HG02981 (cell line): ENCODE results near the gene GNAI3.

Experiments
- ATAC-seq: cut with Tn5 transposase; IDR thresholded peaks from one replicate; pipeline ENCODE4 v1.9.1; 2021; ENCODE audit warnings: mild to moderate bottlenecking, moderate library complexity; ENCODE audit not compliant: unreplicated experiment

Gene GNAI3

DNA sequence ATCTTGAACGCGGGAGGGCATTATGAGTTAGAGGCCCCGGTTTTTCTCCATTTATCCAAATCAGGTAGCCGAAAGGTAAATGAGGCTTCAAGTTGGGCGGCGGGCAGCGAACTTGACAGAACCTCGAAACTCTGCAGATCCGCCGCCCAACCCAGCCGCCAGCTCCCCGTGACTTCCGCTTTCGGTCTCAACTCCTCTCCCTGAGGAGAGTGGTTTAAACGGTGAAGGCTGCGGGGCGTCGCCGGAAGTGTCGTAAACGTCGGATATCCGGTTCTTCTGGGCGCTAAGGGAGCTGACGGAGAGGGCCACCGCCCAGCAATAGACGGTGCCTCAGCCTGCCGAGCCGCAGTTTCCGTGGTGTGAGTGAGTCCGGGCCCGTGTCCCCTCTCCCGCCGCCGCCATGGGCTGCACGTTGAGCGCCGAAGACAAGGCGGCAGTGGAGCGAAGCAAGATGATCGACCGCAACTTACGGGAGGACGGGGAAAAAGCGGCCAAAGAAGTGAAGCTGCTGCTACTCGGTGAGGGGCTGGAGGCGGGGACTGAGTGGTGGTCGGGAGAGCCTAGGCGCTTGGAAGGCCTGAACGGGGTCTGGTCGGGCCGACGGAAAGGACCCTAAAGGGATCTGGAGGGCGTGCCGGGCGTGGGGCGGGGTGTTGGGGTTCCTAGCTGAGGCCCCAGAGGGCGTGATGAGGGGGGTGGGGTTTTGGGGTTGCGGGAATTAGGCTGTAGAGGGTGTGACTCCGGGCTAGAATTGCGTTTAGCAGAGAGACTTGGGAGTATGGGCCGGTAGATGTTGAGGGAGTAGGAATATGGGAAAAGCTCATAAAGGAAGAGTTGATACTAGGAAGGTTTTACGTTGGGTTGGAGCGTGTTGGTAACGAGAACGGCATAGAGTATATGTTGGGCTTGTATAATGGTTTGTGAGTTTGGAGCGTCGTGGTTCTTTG lies at the start of gene GNAI3:
TSS of gene GNAI3 (plus strand) at position 295 of the 947 bp plus-strand sequence. CDS start at position 401, 106 bp downstream.
- ATAC-seq: peak; percentile 91

DNA sequence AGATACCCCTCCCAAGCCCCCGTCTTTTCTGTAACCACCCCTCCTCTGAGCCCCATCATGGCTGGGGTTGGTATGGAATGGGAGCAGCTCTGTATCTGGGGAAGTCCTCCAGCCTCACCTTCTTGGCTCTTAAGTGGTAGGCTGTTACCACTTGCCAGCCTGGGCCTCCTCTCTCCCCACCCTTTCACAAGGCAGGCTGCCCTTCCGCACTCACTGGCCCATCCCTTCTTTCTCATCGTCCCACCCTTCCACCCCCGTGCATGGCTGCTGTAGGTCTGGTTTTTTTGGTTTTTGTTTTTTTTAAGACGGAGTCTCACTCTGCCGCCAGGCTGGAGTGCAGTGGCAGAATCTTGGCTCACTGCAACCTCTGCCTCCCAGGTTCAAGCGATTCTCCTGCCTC lies 49.3 kb upstream of the GNAI3 start:
- ATAC-seq: no peak

DNA sequence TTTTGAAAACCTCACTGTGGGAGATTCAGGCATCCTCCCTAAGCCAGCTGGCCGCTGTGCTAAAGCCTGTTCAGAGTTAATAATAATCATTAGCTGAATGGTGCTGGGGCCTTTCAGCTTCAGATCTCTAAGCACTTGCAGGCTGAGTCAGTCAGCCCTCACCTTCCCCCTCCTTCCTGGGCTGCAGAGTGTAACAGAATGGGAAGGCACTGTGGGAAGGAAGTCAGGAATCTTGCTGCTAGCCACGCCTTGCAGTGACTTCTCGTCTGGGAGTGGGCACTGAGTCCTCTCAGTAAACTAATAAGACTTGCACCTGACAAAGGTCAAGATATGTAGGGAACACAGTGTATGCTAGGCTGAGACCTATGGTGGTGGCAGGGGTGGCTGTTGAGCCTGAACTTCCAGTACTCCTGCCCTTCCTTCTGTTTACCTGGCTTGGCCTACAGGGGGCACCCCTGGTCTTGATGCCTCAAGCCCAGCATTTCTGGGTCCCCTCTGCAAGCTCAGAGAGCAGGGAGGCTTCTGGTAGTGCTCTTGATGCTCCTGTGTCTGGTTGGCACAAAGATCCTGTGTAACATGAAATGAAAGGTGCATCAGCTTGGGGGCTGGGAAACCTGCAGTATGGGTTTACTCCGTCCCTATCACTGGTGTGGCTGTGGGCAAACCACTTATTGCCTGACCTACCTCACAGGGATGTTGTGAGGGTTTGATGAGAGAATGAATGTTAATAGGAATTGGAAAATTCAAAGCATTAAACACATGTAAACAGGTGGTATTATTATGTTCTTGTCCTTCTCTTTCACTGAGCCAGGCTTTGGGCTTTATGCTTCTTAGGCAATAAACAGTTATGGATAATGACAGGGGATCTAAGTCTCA lies 48.5 kb upstream of the GNAI3 start:
- ATAC-seq: no peak

DNA sequence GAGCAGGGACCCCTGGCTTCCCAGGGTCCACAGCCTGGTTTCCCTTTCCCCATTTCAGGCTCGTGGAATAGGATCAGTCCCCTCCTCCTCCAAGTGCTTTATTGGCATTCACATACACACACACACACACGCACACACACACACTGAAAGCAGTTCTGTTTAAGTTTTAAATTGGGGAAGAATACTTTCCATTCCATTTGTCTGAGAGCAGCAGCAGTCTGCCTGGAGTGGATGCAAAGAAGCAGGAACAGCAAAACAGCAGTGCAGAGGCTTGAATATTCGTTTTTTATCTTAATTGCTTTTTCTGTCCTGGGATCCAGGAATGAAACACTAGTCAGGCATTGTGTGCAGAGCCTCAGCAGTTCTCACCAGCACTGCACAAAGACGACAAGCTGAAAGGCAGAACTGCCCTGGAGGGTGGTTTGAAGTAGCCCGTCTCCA lies 47.5 kb upstream of the GNAI3 start:
- no peak for ATAC-seq

GRCh38 chr1:109501644-109502363 lies 46.6 kb upstream of the GNAI3 start:
- no peak for ATAC-seq

- no peak for ATAC-seq
Measured at GRCh38 chr1:109502364-109502851, 46.0 kb upstream of the GNAI3 start.

DNA sequence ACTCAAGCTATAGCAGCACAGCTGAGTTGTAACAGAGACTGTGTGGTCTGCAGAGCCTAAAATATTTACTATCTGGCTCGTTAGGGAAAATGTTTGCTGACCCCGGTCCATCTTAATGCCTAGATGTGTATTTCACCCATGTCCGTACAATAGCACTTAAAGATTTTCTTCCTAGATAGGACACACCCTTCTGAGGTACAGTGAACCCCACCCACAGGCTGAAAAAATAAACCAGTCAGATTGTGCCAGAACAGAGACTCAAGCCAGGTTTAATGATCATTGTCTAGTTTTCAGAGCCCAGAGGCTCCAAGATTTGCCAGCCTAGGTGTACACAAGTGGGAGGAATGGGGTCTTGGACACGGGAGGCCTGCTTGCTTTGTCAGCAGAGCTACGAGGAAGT lies 44.5 kb upstream of the GNAI3 start:
- ATAC-seq: no peak

- ATAC-seq: no peak
Measured at GRCh38 chr1:109504974-109505373, 43.4 kb upstream of the GNAI3 start.

DNA sequence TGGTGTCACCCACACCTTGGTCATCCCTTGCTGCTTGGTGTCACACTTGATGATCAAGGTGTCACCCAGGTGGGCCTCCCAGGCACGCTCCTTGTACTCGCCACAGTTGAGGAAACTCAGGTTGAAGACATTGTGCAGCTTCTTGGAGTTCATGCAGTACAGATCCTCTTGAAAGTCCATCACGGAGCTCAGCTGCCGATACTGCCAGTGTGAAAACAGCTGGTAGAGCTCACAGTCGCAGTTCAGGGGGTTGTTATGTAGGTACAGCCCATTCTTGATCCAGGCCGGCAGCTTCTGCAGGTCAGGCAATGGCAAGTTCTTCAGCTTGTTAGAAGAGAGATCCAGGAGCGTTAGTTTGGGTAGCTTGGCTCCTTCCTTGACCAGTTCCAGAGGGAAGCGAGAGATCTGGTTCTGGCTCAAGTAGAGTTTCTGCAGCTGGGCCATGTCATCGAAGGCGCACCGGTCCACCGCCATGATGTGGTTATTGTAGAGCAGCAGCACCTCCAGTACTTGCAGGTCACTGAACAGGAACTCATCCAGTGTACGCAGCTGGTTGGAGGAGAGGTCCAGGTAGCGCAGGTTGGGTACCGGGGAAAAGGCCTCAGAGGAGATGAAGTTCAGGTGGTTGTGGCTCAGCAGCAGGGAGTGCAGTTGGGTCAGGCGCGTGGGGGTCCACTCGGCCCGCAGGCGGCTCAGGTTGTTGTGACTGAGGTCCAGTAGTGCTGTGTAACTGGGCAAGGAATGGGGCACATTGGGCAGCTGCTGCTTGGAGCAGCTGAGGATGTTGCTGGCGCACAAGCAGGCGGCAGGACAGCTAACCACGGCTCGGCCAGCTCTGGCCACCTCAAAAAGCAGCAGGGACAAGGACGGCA lies 40.2 kb upstream of the GNAI3 start:
- ATAC-seq: no peak

DNA sequence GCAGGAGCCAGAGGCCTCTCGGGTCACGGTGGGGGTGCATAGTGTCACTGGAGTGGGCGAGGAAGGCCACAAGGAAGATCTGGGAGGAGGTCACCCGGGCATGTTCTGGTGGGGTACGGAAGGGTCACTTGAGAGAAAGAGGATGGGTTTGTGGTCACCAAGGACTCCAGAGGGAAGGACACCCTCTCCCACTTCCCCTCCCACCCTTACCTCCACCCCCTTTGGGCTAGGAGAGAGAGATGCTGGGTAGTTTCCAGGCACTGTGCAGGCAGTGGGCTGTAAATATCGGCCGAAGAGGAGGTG lies 39.6 kb upstream of the GNAI3 start:
- no peak for ATAC-seq

GRCh38 chr1:109509176-109510134 lies 39.0 kb upstream of the GNAI3 start, which contains the start of gene AMIGO1:
Gene AMIGO1, minus strand, starts transcription at chr1:109509727. Its CDS starts 815 bp downstream, at chr1:109508912.
- ATAC-seq: no peak

DNA sequence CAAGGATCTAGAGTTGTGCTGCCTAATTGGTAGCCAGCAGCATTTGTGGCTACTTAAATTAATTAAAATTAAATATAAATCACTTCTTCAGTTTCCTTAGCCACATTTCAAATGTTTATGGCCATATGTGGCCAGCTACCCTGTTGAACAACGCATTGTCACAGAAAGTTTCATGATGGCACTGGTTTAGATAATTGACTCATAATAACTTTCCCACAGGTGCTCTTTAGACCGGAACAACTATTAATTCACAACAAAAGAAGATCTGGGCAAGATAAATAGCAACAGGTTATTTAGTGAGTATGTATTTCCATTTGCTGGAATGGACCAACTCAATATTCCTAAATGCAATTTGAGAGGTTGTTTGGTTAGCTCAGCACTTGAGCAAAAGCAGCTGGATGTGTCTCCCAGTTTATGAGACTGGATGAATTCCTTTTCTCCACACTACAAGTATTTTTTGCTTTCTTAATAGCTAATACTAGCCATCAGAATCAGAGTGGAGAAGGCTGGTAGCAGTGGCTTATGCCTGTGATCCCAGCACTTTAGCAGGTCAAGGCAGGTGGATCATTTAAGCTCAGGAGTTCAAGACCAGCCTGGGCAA lies 35.2 kb upstream of the GNAI3 start:
- ATAC-seq: no peak

- ATAC-seq: no peak
Measured at GRCh38 chr1:109514846-109515245, 33.6 kb upstream of the GNAI3 start.

DNA sequence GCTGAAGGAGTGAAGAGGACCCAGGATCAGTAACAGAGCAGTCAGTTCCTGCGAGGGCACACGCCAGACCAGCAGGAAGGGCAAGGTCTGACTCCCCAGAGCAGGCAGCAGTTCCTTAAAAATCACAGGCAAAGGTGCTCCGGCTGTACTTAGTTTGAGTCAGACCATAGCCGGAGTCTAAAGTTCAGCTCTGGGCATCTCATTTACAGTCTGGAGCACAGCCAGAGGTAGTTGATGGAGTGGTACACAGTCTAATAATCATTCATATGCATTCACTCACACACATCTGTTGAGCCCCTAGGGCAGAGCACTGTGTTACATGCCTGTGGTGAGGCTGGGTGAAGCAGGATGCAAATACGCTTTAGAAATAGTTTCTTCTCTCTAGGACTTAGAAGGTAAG lies 31.5 kb upstream of the GNAI3 start:
- ATAC-seq: no peak

DNA sequence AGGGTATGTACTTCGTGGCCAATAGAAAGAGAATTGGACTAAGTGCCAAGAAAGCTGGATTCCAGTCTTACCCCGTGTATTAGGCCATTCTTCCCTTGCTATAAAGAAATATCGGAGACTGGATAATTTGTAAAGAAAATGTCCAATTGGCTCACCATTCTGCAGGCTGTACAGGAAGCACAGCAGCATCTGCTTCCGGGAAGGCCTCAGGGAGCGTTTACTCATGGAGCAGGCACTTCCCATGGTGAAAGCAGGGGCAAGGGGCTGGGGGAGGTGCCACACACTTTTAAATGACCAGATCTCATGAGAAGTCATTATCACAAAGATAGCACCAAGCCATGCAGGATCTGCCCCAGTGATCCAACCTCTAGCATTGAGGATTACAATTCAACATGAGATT lies 31.1 kb upstream of the GNAI3 start:
- ATAC-seq: no peak

- no peak for ATAC-seq
Measured at GRCh38 chr1:109521002-109521951, 27.1 kb upstream of the GNAI3 start.

DNA sequence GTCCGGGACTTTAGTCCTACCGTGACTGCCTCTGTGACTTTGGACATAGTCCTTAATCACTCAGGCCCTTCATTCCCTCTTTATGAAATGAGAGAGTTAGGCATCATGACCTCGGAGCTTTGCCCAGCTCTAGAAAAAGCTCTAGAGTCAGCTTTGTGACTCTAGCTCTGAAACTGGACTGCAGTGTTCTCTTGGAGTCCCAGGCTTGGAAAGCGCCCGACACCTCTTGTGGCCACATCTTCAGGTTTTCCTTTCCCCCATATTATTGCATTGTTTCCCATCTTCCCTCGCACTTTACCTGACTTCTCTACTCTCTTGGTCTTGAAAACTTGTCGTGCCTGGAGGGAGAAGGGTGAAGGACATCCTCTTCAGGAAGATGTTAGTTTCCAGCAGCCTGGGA lies 26.4 kb upstream of the GNAI3 start:
- ATAC-seq: no peak
